GM18907 (cell line): ENCODE results near the gene URB1.

ENCODE experiments used
- ATAC-seq: cut with Tn5 transposase; IDR thresholded peaks from one replicate; pipeline ENCODE4 v1.9.1; 2021; ENCODE audit warnings: mild to moderate bottlenecking, moderate library complexity; ENCODE audit not compliant: unreplicated experiment

URB1 gene

GRCh38 chr21:32348604-32349332 lies 44.0 kb downstream of the URB1 start:
- no peak for ATAC-seq

- no peak for ATAC-seq
Measured at GRCh38 chr21:32347977-32348376, 44.8 kb downstream of the URB1 start.

- ATAC-seq = no peak
Measured at GRCh38 chr21:32347351-32347750, 45.5 kb downstream of the URB1 start.

- no peak for ATAC-seq
Measured at GRCh38 chr21:32346951-32347350, 45.9 kb downstream of the URB1 start.

GRCh38 chr21:32340863-32341848 lies 51.7 kb downstream of the URB1 start:
- no peak for ATAC-seq

- ATAC-seq = no peak
Measured at GRCh38 chr21:32338209-32338921, 54.4 kb downstream of the URB1 start.

GRCh38 chr21:32337206-32337605 lies 55.6 kb downstream of the URB1 start:
- no peak for ATAC-seq

GRCh38 chr21:32336711-32337110 lies 56.1 kb downstream of the URB1 start:
- ATAC-seq = no peak

GRCh38 chr21:32335601-32336575 lies 56.9 kb downstream of the URB1 start:
- no peak for ATAC-seq

- ATAC-seq = no peak
Measured at GRCh38 chr21:32334980-32335531, 57.8 kb downstream of the URB1 start.

GRCh38 chr21:32333953-32334673 lies 58.7 kb downstream of the URB1 start:
- ATAC-seq = no peak

GRCh38 chr21:32332463-32332951 lies 60.3 kb downstream of the URB1 start:
- no peak for ATAC-seq

- no peak for ATAC-seq
Measured at GRCh38 chr21:32331444-32332305, 61.1 kb downstream of the URB1 start.

GRCh38 chr21:32330784-32331311 lies 62.0 kb downstream of the URB1 start:
- ATAC-seq = no peak

GRCh38 chr21:32329776-32330175 lies 63.0 kb downstream of the URB1 start:
- ATAC-seq = no peak

GRCh38 chr21:32329331-32329730 lies 63.5 kb downstream of the URB1 start:
- ATAC-seq = no peak

GRCh38 chr21:32328595-32328994 lies 64.2 kb downstream of the URB1 start:
- ATAC-seq = no peak

- ATAC-seq = no peak
Measured at GRCh38 chr21:32325706-32326105, 67.1 kb downstream of the URB1 start.
